Activated CD8-positive, alpha-beta T cell treated with anti-CD3 and anti-CD28 coated beads for 36 hours (primary cell): ENCODE measurements around the gene MGAT4C. TPM values are rescaled to one million over a fixed set of nuclear protein-coding genes. Genes with fewer than 3 reads are reported as not detected.

ENCODE experiments used
- ATAC-seq: fragments of 200-7000 bp; cut with Tn5 transposase; one replicate; pipeline ENCODE4 v1.10.0; 2021; ENCODE audit warnings: mild to moderate bottlenecking, moderate library complexity
- CTCF ChIA-PET: fragments of 350-600 bp; sonication (Branson Sonifier 250); formaldehyde crosslinking; loops from one replicate; lab custom pipeline; 2021; ENCODE audit warnings: antibody characterized with exemption; lab: Charles Lee
- POLR2A ChIA-PET: fragments of 350-600 bp; sonication (Branson Sonifier 250); formaldehyde crosslinking; loops from one replicate; lab custom pipeline; 2021; ENCODE audit warnings: antibody characterized with exemption; lab: Charles Lee
- DNase-seq: peaks from one replicate; pipeline ENCODE4 v3.0.0-alpha.2; 2020
- H3K27ac Mint-ChIP-seq: one replicate; pipeline ENCODE4 v1.8.0; 2021; ENCODE audit warnings: mild to moderate bottlenecking, mixed read lengths
- H3K27me3 Mint-ChIP-seq: one replicate; pipeline ENCODE4 v1.8.0; 2021; ENCODE audit warnings: mixed read lengths
- H3K36me3 Mint-ChIP-seq: one replicate; pipeline ENCODE4 v1.8.0; 2021; ENCODE audit warnings: low read depth, mixed read lengths
- H3K4me1 Mint-ChIP-seq: one replicate; pipeline ENCODE4 v1.8.0; 2021; ENCODE audit warnings: low read depth, mixed read lengths
- H3K4me3 Mint-ChIP-seq: one replicate; pipeline ENCODE4 v1.8.0; 2021; ENCODE audit warnings: mild to moderate bottlenecking, moderate library complexity, mixed read lengths
- H3K9me3 Mint-ChIP-seq: one replicate; pipeline ENCODE4 v1.8.0; 2021; ENCODE audit warnings: mixed read lengths
- intact Hi-C: fragments of 100-400 bp; cut with micrococcal nuclease; formaldehyde crosslinking; loops from one replicate; pipeline ENCODE4 v1.10.0; 2022
- total RNA-seq, 2 experiments: library from RNA; stranded (reverse); gene quantifications; one replicate each; pipeline ENCODE4 v1.2.3, GENCODE V29; 2021
- TF ChIP-seq, protein P1 (sequence below): fragments of 200-600 bp; IDR thresholded peaks from one replicate; pipeline ENCODE4 v1.8.0; 2022; ENCODE audit warnings: antibody characterized with exemption, mild to moderate bottlenecking

MGAT4C gene
- total RNA-seq, 2 experiments from 2014 or later: not detected

DNA sequence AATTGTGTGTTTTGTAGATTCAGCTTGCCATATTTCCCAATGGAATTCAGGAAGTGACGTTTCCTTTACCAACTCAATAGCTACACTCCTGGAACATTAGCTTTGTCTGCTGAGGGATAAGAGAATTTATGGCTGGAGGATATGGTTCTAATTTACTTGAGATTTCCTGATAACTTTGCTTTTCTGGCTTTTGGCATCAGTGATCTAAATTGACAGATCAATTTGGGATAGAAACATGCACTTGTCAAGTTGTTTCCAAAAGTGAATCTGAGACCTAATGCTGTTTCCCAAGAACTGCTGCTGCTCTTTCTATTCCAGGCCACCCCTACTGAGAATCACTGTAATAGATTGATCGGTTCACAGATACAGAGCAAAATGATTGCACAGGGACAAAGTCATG is 43.2 kb downstream of the MGAT4C start:
- ATAC-seq (no peak), DNase-seq (no peak)
- no peak overlapping the region for H3K27ac Mint-ChIP-seq
- no peaks in the 10 kb centered on the region for H3K27me3 Mint-ChIP-seq
- H3K36me3 Mint-ChIP-seq: no peaks in the 10 kb centered on the region
- ChIA-PET POLR2A (no interaction called here), CTCF (no interaction called here)
- H3K4me3 Mint-ChIP-seq: no peak overlapping the region
- TF ChIP-seq, protein P1, sequence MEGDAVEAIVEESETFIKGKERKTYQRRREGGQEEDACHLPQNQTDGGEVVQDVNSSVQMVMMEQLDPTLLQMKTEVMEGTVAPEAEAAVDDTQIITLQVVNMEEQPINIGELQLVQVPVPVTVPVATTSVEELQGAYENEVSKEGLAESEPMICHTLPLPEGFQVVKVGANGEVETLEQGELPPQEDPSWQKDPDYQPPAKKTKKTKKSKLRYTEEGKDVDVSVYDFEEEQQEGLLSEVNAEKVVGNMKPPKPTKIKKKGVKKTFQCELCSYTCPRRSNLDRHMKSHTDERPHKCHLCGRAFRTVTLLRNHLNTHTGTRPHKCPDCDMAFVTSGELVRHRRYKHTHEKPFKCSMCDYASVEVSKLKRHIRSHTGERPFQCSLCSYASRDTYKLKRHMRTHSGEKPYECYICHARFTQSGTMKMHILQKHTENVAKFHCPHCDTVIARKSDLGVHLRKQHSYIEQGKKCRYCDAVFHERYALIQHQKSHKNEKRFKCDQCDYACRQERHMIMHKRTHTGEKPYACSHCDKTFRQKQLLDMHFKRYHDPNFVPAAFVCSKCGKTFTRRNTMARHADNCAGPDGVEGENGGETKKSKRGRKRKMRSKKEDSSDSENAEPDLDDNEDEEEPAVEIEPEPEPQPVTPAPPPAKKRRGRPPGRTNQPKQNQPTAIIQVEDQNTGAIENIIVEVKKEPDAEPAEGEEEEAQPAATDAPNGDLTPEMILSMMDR: no peak
- no peaks in the 10 kb centered on the region for H3K9me3 Mint-ChIP-seq
- H3K4me1 Mint-ChIP-seq: no peaks in the 10 kb centered on the region
- intact Hi-C loops: no loop called here

DNA sequence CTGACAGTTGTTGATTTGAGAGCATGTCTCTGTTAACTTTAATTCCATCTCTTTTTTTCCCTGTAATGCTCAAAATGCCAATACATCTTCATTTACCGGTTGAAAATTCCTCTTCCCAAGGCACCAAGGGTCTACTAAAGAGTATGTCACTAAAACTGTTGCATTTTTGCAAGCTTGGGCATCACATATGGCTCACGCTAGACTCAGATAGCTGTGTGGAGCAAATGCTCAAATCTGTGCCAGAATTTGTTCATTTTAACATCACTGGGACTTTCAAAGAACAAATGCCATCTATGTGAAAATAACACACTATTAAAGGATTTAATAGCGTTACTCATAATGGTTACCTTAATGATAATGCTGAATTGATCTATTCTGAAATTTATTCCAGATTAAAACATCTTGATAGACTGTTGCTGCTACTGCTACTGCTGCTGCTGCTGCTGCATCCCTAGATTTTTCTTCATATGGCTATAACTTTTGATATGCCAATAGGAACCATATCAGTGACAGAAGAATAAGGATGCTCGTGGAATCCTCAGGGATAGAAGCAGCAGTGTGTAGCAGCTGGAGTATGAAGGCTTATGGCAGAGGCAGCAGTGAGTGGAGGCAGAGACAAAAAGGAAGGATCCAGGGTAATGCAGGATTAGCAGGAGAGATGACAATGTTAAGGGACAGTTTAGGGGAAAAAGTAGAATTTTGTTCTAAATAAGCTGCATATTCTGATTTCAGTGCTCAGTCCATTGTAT is 57.3 kb downstream of the MGAT4C start:
- ATAC-seq (no peak), DNase-seq (no peak)
- Mint-ChIP-seq H3K27ac (no peak overlapping the region), H3K4me1 (no peaks in the 10 kb centered on the region), H3K4me3 (no peak overlapping the region), H3K9me3 (peaks cover 4% of the 10 kb centered on the region), H3K27me3 (no peaks in the 10 kb centered on the region), H3K36me3 (no peaks in the 10 kb centered on the region)
- POLR2A ChIA-PET: no interaction called here
- CTCF ChIA-PET: no interaction called here
- intact Hi-C loops: no loop called here
- TF ChIP-seq, protein P1: no peak

DNA sequence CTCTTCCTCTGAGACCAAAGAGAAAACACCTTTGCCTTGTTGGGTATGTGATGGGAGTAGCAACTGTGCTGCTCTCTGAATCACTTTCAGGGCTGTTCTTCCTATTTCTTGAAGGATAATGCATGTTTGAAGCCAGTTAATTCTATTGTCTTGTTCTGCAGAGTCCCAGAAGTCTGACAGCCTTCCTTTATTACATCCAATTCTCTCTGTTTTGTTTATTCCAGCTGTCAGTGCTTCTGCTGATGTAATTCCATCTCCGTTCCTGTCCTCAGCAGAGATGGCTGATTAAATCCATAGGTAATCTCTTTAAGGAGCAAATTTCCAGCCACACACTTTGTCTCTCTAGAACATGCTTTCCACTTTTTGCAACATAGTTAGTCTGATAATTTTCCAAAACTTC is 59.7 kb downstream of the MGAT4C start:
- H3K4me1 Mint-ChIP-seq: no peaks in the 10 kb centered on the region
- POLR2A ChIA-PET: no interaction called here
- H3K9me3 Mint-ChIP-seq: peaks cover 5% of the 10 kb centered on the region
- no peak overlapping the region for H3K4me3 Mint-ChIP-seq
- no peak for ATAC-seq
- CTCF ChIA-PET: no interaction called here
- intact Hi-C loops: no loop called here
- no peaks in the 10 kb centered on the region for H3K36me3 Mint-ChIP-seq
- no peak for DNase-seq
- H3K27me3 Mint-ChIP-seq: no peaks in the 10 kb centered on the region
- no peak overlapping the region for H3K27ac Mint-ChIP-seq
- TF ChIP-seq, protein P1: no peak

DNA sequence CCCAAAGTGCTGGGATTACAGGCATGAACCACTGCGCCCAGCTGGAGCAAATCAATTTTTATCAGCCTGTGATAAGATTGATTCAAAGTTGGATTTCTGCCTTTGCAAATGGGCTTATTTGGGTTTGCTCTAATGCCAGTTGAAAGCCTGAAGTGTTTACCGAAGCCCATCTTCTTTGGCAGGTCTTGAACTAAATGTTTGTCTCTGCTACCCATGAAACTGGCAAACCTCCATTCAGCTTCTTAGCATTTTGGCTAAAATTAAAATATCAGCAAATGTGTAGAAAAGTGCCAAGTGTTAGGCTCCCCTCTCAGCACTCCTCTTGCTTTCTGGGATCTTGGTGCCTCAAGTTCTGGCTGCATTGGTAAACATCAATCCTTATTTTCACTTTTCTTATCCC is 61.5 kb downstream of the MGAT4C start:
- DNase-seq: no peak
- Mint-ChIP-seq H3K9me3 (peaks cover 5% of the 10 kb centered on the region), H3K27ac (no peak overlapping the region), H3K27me3 (no peaks in the 10 kb centered on the region), H3K4me3 (no peak overlapping the region), H3K36me3 (no peaks in the 10 kb centered on the region), H3K4me1 (no peaks in the 10 kb centered on the region)
- ChIA-PET CTCF (no interaction called here), POLR2A (no interaction called here)
- TF ChIP-seq, protein P1: no peak
- no peak for ATAC-seq
- intact Hi-C loops: no loop called here

DNA sequence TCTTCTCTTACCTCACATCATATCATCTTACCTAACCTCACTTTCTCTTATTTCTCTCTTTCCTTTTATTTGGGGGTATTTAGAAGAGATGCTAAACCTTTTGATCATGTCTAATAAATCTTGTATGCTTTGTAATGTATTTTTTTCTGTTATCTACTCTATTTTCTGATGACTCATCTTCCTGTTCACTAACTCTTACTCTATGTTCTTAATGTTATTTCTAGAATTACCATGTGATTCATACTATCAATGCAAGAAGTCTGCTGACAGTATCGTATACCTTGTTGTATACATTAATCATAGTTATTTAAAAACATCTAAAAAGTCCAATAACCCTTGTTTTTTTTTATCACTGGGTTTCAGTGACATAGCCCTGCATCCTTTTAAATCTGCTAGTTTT is 62.3 kb downstream of the MGAT4C start:
- intact Hi-C loops: no loop called here
- no peaks in the 10 kb centered on the region for H3K36me3 Mint-ChIP-seq
- peaks cover 4% of the 10 kb centered on the region for H3K9me3 Mint-ChIP-seq
- no peak overlapping the region for H3K4me3 Mint-ChIP-seq
- ChIA-PET CTCF (no interaction called here), POLR2A (no interaction called here)
- no peak overlapping the region for H3K27ac Mint-ChIP-seq
- H3K27me3 Mint-ChIP-seq: no peaks in the 10 kb centered on the region
- DNase-seq: no peak
- TF ChIP-seq, protein P1: no peak
- no peaks in the 10 kb centered on the region for H3K4me1 Mint-ChIP-seq
- no peak for ATAC-seq
